ENCODE results near the gene EVPL.

The EVPL gene

GRCh38 chr17:76005263-76006149 is 21.6 kb downstream of the EVPL start:
- no peak overlapping the region for H3K4me3 ChIP-seq (ENCODE audit: low read depth, low read length)
- TF ChIP-seq, protein P1, sequence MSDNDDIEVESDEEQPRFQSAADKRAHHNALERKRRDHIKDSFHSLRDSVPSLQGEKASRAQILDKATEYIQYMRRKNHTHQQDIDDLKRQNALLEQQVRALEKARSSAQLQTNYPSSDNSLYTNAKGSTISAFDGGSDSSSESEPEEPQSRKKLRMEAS (IDR thresholded peaks at IDR 0.05; ENCODE audit: low read depth, low read length), result no peak
- TF ChIP-seq MYC (IDR thresholded peaks at IDR 0.05; ENCODE audit: low read depth, low read length) (0 out of 2 replicates have a peak, but pooled peaks have one; percentile 15), POLR2A (IDR thresholded peaks at IDR 0.05; ENCODE audit: extremely low read depth, insufficient read length) (no peak)
- TF ChIP-seq, protein P2, sequence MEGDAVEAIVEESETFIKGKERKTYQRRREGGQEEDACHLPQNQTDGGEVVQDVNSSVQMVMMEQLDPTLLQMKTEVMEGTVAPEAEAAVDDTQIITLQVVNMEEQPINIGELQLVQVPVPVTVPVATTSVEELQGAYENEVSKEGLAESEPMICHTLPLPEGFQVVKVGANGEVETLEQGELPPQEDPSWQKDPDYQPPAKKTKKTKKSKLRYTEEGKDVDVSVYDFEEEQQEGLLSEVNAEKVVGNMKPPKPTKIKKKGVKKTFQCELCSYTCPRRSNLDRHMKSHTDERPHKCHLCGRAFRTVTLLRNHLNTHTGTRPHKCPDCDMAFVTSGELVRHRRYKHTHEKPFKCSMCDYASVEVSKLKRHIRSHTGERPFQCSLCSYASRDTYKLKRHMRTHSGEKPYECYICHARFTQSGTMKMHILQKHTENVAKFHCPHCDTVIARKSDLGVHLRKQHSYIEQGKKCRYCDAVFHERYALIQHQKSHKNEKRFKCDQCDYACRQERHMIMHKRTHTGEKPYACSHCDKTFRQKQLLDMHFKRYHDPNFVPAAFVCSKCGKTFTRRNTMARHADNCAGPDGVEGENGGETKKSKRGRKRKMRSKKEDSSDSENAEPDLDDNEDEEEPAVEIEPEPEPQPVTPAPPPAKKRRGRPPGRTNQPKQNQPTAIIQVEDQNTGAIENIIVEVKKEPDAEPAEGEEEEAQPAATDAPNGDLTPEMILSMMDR (IDR thresholded peaks at IDR 0.05; ENCODE audit: low read depth, low read length), result peak; percentile 35
- peak; percentile 77 for DNase-seq (ENCODE audit: low read depth)

- no peak for TF ChIP-seq POLR2A (IDR thresholded peaks at IDR 0.05; ENCODE audit: extremely low read depth, insufficient read length)
- TF ChIP-seq, protein P2 (IDR thresholded peaks at IDR 0.05; ENCODE audit: low read depth, low read length), result no peak
- TF ChIP-seq MYC (IDR thresholded peaks at IDR 0.05; ENCODE audit: low read depth, low read length), result no peak
- TF ChIP-seq, protein P1 (IDR thresholded peaks at IDR 0.05; ENCODE audit: low read depth, low read length), result no peak
- no peak for DNase-seq (ENCODE audit: low read depth)
- H3K4me3 ChIP-seq (ENCODE audit: low read depth, low read length), result no peak overlapping the region
These were observed 22.3 kb downstream of the EVPL start for GRCh38 chr17:76004750-76005262.

- TF ChIP-seq POLR2A (IDR thresholded peaks at IDR 0.05; ENCODE audit: extremely low read depth, insufficient read length), result no peak
- TF ChIP-seq, protein P2 (IDR thresholded peaks at IDR 0.05; ENCODE audit: low read depth, low read length), result no peak
- TF ChIP-seq MYC (IDR thresholded peaks at IDR 0.05; ENCODE audit: low read depth, low read length), result no peak
- TF ChIP-seq, protein P1 (IDR thresholded peaks at IDR 0.05; ENCODE audit: low read depth, low read length), result no peak
- no peak for DNase-seq (ENCODE audit: low read depth)
- H3K4me3 ChIP-seq (ENCODE audit: low read depth, low read length), result no peak overlapping the region
These were observed 23.2 kb downstream of the EVPL start for GRCh38 chr17:76003915-76004314.

GRCh38 chr17:76002100-76002499 is 25.0 kb downstream of the EVPL start:
- TF ChIP-seq, protein P1 (IDR thresholded peaks at IDR 0.05; ENCODE audit: low read depth, low read length), result no peak
- TF ChIP-seq MYC (IDR thresholded peaks at IDR 0.05; ENCODE audit: low read depth, low read length), result no peak
- TF ChIP-seq, protein P2 (IDR thresholded peaks at IDR 0.05; ENCODE audit: low read depth, low read length), result no peak
- no peak for TF ChIP-seq POLR2A (IDR thresholded peaks at IDR 0.05; ENCODE audit: extremely low read depth, insufficient read length)
- H3K4me3 ChIP-seq (ENCODE audit: low read depth, low read length), result no peak overlapping the region
- DNase-seq (ENCODE audit: low read depth), result no peak

DNA sequence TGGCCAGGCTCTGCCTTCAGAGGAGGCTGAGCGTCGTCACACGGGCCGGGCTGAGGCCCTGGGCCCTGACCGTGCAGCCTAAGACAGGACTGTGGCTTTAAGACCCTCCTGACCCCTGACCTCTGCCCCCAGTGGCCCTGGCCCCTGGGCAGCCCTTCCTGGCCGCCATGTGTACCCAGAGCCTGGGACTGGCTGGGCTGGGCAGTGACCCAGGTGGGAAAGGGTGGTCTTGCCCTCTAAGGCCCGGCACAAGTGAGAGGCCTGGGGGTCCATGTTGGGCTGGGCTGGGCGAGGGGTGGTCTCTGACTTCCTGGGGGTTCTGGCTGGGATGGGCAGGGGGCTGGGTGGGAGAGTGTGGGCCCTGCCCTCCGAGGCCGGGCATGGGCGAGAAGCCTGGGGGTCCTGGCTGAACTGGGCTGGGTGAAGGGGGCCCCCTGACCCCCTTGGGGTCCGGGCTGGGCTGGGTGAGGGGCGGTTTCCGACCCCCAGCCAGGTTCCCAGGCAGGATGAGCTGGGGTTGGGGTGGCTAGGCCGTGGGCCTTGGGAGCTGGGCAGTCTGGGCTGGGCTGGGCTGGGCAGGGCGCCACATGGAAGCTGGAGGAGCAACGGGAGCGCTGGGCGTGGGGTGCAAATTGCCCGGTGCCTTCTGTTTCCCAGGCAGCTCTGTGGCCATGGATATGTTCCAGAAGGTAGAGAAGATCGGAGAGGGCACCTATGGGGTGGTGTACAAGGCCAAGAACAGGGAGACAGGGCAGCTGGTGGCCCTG is 26.2 kb downstream of the EVPL start, which contains the start of gene CDK3:
TSS of gene CDK3 (plus strand) at position 101 of the 767 bp plus-strand sequence. CDS start at position 672, 571 bp downstream.
- no peak within 1 kb of the TSS for H3K4me3 ChIP-seq (ENCODE audit: low read depth, low read length)
- TF ChIP-seq, protein P1 (IDR thresholded peaks at IDR 0.05; ENCODE audit: low read depth, low read length), result no peak
- TF ChIP-seq MYC (IDR thresholded peaks at IDR 0.05; ENCODE audit: low read depth, low read length), result no peak
- TF ChIP-seq, protein P2 (IDR thresholded peaks at IDR 0.05; ENCODE audit: low read depth, low read length), result no peak
- no peak for TF ChIP-seq POLR2A (IDR thresholded peaks at IDR 0.05; ENCODE audit: extremely low read depth, insufficient read length)
- DNase-seq (ENCODE audit: low read depth), result no peak

All from NB4 (cell line).